Left lobe of liver (tissue), 2 donors: Measurements from ENCODE around the gene ATG4B. TPM values are rescaled to one million over a fixed set of nuclear protein-coding genes. Genes with fewer than 3 reads are reported as not detected.

Experiments
- ATAC-seq: fragments of 200-7000 bp; cut with Tn5 transposase; one replicate; pipeline ENCODE4 v1.9.1; 2020; ENCODE audit warnings: mild to moderate bottlenecking, moderate library complexity
- DNase-seq: peaks from one replicate; pipeline ENCODE4 v3.0.0-alpha.2; 2020; ENCODE audit warnings: low spot score
- total RNA-seq: library from RNA; stranded (reverse); gene quantifications from one replicate; pipeline ENCODE4 v1.2.1, GENCODE V29; 2021
- donor health status: DM: no; HTN: no; CAD: no; lungs with moderate emphysema.
- donor health status: DM: no; HTN: yes; CAD: no.

The ATG4B gene
- total RNA-seq, 1 donor from 2014 or later: 41.5 TPM

- DNase-seq (no peak), ATAC-seq (no peak)
These were observed 43.5 kb downstream of the ATG4B start for GRCh38 chr2:241680827-241681599.

- no peak for DNase-seq
- peak; percentile 4 for ATAC-seq
These were observed 48.8 kb downstream of the ATG4B start for GRCh38 chr2:241686324-241686649.

- ATAC-seq: peak; percentile 95
These were observed 49.3 kb downstream of the ATG4B start, which contains the start of gene DTYMK for GRCh38 chr2:241686650-241687425. DTYMK (minus strand) TSS chr2:241686815; CDS start chr2:241686783, 32 bp downstream.

GRCh38 chr2:241689306-241689705, 51.8 kb downstream of the ATG4B start:
- DNase-seq (no peak), ATAC-seq (no peak)

More at GRCh38 chr2:241686650-241687425, 49.3 kb downstream of the ATG4B start, which contains the start of gene DTYMK:
- peak; percentile 98 for DNase-seq

- ATAC-seq (no peak), DNase-seq (no peak)
These were observed 52.8 kb downstream of the ATG4B start for GRCh38 chr2:241690202-241690717.

GRCh38 chr2:241692448-241692847, 55.0 kb downstream of the ATG4B start:
- ATAC-seq (no peak), DNase-seq (no peak)

GRCh38 chr2:241695651-241696050, 58.2 kb downstream of the ATG4B start:
- DNase-seq (no peak), ATAC-seq (no peak)

GRCh38 chr2:241701149-241701398, 63.6 kb downstream of the ATG4B start:
- DNase-seq: no peak
- ATAC-seq: no peak

- ATAC-seq: peak; percentile 82
- peak; percentile 98 for DNase-seq
These were observed 64.1 kb downstream of the ATG4B start, which contains the start of gene ING5 for GRCh38 chr2:241701399-241702154. ING5 (plus strand) TSS chr2:241702039; CDS start chr2:241702066, 27 bp downstream.

- DNase-seq: peak; percentile 88
These were observed 64.9 kb downstream of the ATG4B start for GRCh38 chr2:241702155-241703031.

GRCh38 chr2:241703032-241703604, 65.6 kb downstream of the ATG4B start:
- DNase-seq: no peak
- ATAC-seq: no peak

More at GRCh38 chr2:241702155-241703031, 64.9 kb downstream of the ATG4B start:
- peak; percentile 85 for ATAC-seq

GRCh38 chr2:241706537-241706936, 69.0 kb downstream of the ATG4B start:
- DNase-seq (no peak), ATAC-seq (no peak)

GRCh38 chr2:241708879-241709278, 71.4 kb downstream of the ATG4B start:
- no peak for ATAC-seq
- DNase-seq: no peak

GRCh38 chr2:241719093-241719492, 81.6 kb downstream of the ATG4B start:
- DNase-seq (no peak), ATAC-seq (no peak)

GRCh38 chr2:241720099-241720498, 82.6 kb downstream of the ATG4B start:
- no peak for ATAC-seq
- no peak for DNase-seq

- ATAC-seq: no peak
- no peak for DNase-seq
These were observed 83.1 kb downstream of the ATG4B start for GRCh38 chr2:241720560-241720959.

GRCh38 chr2:241721852-241722251, 84.4 kb downstream of the ATG4B start:
- DNase-seq (no peak), ATAC-seq (no peak)

GRCh38 chr2:241722896-241723454, 85.5 kb downstream of the ATG4B start:
- ATAC-seq: no peak
- no peak for DNase-seq
